ENCODE results near the gene KRTAP22-2.

DNA sequence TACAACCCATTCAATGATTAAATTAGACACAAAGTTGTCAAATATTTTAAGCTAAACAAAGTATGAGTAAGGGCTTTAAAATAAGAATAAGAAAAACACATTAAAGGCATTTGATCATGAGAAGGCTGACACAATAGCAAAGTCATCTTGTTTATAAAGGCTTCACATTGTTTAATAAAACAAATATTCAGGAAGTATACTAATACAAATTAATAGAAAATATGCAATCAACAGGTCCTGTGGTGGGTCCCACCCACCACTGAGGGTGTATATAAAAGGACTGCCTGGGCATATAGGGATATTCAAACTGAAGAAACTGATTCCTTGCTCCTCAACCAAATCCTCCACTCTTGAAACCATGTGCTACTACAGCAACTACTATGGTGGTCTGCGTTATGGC, 44.7 kb upstream of the KRTAP22-2 start, which contains the start of gene KRTAP20-2:
- TF ChIP-seq POLR2A (IDR thresholded peaks at IDR 0.05; ENCODE audit: low read depth, low read length), result no peak
- no peak for TF ChIP-seq POLR2AphosphoS5 (IDR thresholded peaks at IDR 0.05; ENCODE audit: low read depth, low read length)
- TF ChIP-seq TAF1 (IDR thresholded peaks at IDR 0.05; ENCODE audit: borderline replicate concordance, low read depth, low read length), result no peak
